DMS53 treated with DMSO at 0.1 percent for 48 hours (cell line): ENCODE data around the gene RBX1.

Source experiments
- DNase-seq: peaks from one replicate; lab custom pipeline; 2025; ENCODE audit not compliant: unreplicated experiment; lab: John Stamatoyannopoulos, UW

Gene RBX1

DNA sequence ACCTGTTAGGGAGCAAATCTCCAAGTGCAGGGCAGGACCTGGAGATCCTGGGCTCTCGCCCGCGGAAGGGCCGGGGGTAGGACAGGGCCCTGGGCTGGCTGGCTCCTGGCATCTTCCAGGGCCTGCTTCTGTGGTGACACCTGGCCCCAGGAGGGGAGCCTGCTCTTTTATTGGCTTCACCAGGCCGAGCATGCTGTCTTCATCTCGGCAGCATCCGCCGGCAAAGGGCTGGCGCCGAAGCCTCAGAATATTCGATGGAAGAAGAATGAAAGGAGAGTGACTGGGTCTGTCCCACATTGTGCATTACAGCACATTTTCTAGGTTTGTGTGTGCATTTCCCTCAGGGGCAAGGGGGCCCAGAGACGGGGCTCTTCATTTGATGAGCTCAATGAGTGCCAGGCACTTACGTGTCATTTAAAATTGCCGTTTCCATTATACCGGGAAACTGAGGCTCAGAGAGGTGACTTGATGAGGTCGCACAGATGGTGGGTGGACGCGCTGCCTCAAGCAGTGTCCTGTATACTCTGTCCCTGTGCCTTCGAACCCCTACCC lies 70.0 kb downstream of the RBX1 start:
- DNase-seq, result no peak

DNA sequence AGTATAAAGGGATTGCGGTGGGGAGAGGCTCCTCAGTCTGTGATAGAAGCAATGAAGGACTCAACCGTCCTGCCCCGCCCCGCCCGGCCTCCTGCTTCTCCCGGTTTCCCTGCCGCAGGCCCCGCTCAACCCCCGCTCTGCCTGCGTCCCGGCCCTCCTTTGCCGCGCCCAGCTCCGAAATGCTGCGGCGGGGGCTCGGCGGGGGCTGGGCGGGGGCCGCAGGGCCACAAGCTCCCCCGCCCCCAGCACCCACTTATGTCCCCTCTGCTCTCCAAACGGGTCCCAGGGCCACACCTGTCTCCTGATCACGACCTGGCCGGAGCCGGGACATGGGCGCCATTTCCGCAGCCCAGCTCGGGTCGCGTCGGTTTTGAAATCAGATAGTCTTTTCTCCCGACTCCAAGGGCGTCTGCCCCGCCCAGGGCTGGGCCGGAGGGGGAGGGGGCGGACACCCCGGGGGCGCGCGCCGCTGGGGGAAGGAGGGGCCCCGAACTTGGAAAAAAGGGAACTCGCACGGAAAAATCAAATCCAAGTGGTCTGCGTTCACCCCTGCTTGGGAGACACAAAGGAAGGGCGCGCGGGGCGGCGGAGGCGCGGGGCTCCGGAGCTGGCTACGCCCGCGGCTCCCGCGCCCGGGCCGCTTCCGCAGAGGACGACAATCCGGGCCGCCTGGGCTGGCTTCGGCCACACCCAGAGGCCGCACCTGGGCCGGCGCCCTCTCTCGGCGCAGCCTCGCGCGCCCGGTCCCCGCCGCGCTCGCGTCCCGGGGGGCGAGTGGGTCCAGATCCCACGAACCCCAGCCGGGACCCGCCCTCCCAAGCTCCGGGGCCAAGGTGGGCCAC lies 70.7 kb downstream of the RBX1 start:
- peak; percentile 19 for DNase-seq

GRCh38 chr22:41022470-41023298 lies 71.5 kb downstream of the RBX1 start:
- DNase-seq, result peak; percentile 45
